ENCODE results near the gene GLDN.

GLDN gene

DNA sequence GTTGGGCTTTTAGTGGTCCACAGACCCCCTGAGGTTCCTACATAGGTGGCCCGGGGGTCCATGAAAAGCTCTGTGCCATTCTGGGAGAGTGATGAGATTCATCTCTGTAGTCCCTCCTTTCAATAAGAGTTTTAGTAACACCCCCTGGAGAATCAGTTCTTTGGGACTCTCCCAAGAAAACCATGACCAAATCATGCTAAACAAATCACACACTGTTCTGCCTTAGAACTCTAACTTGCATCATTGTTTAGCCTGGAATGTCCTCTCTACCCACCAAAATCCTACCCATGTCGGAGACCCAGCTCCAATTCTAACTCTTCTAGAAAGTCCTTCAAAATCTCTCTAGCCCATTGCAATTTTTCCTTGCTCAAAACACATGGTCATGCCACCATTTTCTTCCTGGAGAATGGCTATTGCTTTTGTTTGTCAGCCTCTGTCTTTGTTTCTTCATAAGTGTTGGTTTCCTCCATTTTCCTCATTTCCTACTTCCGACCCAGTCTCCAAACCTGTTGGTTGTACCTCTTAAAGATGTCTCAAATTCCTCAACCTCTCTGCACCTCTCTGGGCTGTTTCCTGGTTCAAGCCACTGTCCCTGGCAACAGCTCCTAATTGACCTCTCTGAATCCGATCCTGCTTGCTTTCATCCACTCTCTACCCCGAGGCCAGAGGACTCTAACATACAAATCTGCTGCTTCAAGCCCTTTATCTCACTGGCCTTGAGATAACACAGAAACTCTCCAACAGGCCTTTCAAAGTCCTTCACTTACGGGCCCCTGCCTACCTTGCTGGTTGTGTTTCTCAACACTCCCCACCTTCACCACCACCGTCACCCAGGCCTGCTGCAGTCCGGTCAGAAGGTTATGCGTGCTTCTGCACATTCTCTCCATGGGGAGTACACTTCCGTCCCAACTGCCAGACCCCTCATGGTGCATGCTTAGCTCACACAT lies 26.8 kb upstream of the GLDN start:
- DNase-seq (ENCODE audit: low read depth) = no peak
- TF ChIP-seq, protein P1, sequence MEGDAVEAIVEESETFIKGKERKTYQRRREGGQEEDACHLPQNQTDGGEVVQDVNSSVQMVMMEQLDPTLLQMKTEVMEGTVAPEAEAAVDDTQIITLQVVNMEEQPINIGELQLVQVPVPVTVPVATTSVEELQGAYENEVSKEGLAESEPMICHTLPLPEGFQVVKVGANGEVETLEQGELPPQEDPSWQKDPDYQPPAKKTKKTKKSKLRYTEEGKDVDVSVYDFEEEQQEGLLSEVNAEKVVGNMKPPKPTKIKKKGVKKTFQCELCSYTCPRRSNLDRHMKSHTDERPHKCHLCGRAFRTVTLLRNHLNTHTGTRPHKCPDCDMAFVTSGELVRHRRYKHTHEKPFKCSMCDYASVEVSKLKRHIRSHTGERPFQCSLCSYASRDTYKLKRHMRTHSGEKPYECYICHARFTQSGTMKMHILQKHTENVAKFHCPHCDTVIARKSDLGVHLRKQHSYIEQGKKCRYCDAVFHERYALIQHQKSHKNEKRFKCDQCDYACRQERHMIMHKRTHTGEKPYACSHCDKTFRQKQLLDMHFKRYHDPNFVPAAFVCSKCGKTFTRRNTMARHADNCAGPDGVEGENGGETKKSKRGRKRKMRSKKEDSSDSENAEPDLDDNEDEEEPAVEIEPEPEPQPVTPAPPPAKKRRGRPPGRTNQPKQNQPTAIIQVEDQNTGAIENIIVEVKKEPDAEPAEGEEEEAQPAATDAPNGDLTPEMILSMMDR (IDR thresholded peaks at IDR 0.05; ENCODE audit: insufficient read depth, low read depth, low read length, missing control alignments) = no peak
- H3K4me3 ChIP-seq (ENCODE audit: low read length) = no peak overlapping the region

DNA sequence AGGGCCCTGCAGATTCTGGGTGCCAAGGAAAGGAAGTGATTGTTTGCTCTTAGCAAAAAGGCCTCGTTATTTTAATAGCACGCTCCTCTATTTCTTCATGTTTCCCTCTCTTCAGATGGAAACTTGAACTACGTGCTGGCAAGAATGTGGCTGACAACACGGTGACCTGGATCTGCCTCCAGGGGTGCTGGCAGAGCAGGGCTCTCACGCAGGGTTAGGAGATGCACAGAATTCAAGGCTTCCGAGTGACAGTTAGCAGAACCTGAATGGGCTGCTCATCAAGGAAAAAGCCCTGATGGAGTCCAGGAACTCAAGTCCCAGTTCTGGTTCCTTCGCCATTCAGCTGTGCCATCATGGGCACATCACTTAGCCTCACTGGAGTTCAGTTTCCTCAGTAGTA lies 25.7 kb upstream of the GLDN start:
- TF ChIP-seq, protein P1 (IDR thresholded peaks at IDR 0.05; ENCODE audit: insufficient read depth, low read depth, low read length, missing control alignments) = no peak
- no peak overlapping the region for H3K4me3 ChIP-seq (ENCODE audit: low read length)
- DNase-seq (ENCODE audit: low read depth) = no peak

DNA sequence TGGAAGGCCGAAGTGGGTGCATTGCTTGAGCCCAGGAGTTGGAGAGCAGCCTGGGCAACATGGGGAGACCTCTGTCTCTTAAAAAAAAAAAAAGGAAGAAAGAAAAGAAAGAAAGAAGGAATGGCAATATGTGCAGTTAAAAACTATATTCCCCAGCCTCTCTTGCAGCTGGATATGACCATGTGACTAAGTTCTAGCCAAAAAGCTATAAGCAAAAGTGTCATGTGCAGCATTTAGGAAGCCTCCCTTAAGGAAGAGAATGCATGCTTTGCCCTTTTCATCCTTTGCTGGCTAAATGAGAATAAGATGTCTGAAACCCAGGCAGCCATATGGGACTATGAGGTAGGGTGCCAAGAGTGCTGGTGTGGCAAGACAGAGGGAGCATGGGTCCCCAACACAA lies 24.8 kb upstream of the GLDN start:
- no peak for DNase-seq (ENCODE audit: low read depth)
- TF ChIP-seq, protein P1 (IDR thresholded peaks at IDR 0.05; ENCODE audit: insufficient read depth, low read depth, low read length, missing control alignments) = no peak
- no peak overlapping the region for H3K4me3 ChIP-seq (ENCODE audit: low read length)

DNA sequence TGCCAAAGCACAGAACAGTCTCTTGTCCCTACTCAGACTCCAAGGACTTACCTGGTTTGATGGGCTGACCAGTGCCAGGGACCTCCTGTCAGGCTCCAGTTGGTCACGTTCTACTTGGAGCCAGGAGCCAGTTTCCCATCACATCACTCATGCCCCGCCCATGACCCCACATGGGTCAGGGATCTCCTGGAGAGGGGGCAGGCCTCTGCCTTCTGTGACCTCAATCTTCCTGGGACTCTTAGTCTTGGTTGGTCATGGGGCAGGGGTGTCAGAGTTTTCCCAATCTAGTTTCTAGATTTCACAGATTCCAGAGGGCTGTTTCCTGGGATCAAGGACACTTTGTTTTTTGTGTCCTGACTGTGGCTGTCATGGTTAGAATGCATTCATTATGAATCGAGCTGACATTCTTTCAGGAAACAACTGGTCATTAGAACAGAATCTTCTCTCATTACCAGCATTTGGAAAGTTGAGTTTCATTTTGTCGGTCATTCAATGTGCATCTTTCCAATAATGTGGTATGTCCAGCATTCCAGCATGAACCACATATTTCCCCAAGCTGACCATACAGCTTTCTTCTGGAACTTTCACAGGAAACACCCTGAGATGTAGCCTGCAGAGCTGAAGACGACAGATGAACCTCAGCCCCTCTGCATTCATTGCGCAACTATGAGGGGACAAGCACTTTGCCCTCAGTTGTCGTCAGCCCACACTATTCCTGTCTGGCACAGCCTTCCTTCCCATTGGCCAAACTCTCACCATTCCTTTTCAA lies 22.9 kb upstream of the GLDN start:
- TF ChIP-seq, protein P1 (IDR thresholded peaks at IDR 0.05; ENCODE audit: insufficient read depth, low read depth, low read length, missing control alignments) = no peak
- no peak overlapping the region for H3K4me3 ChIP-seq (ENCODE audit: low read length)
- no peak for DNase-seq (ENCODE audit: low read depth)

DNA sequence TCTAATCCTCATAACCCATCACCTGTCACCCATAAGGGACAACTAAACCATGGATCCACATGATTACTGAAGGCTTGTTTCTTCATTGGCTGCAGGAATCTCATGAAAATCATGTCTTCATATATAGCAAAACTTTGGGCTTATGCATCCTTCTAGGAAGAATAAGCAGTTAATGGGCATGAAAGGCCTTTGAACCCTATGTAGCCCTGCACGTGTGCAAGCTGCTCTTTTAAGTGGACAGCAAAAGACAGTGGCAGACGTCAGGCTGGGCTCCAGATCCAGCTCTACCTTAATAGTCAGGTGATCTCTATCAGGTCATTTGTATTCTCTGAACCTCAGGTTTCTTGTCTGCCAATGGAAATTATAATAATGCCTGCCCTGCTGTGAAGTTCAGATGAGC lies 21.9 kb upstream of the GLDN start:
- TF ChIP-seq, protein P1 (IDR thresholded peaks at IDR 0.05; ENCODE audit: insufficient read depth, low read depth, low read length, missing control alignments) = no peak
- H3K4me3 ChIP-seq (ENCODE audit: low read length) = no peak overlapping the region
- DNase-seq (ENCODE audit: low read depth) = no peak

DNA sequence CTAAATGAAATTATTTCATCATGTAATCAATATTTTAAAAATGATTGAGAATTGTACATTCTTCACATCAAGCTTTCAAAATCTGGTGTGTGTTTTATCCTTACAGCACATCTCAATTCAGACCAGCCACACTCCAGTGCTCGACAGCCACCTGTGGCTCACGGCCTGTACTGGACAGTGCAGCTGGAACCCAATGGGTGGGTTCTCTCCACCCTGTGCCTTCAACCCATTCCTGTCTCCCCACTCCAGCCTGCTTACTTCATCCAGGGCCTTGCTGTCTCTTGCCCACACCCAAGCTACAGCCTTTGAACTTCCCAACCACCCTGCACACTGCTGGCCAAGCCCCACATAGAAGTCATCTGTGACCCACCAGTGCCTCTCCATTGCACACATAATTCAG lies 20.6 kb upstream of the GLDN start:
- no peak for DNase-seq (ENCODE audit: low read depth)
- no peak overlapping the region for H3K4me3 ChIP-seq (ENCODE audit: low read length)
- TF ChIP-seq, protein P1 (IDR thresholded peaks at IDR 0.05; ENCODE audit: insufficient read depth, low read depth, low read length, missing control alignments) = no peak
